Measurements from ENCODE around the gene ARPC2.
A peak's percentile ranks its signal among the peaks of the same experiment; 100 is the strongest.

Gene ARPC2

GRCh38 chr2:218252509-218253231, 35.7 kb downstream of the ARPC2 start:
- no peak for DNase-seq

GRCh38 chr2:218253232-218253625, 36.2 kb downstream of the ARPC2 start:
- no peak for DNase-seq

GRCh38 chr2:218255446-218255845, 38.5 kb downstream of the ARPC2 start:
- no peak for DNase-seq

GRCh38 chr2:218256612-218257350, 39.8 kb downstream of the ARPC2 start:
- no peak for DNase-seq

GRCh38 chr2:218257390-218257981, 40.5 kb downstream of the ARPC2 start:
- DNase-seq, result no peak

- DNase-seq, result peak; percentile 37
Observed at GRCh38 chr2:218259099-218259961, 42.3 kb downstream of the ARPC2 start.

- peak; percentile 40 for DNase-seq
Observed at GRCh38 chr2:218260166-218260565, 43.2 kb downstream of the ARPC2 start.

- peak; percentile 43 for DNase-seq
Observed at GRCh38 chr2:218260742-218261422, 43.9 kb downstream of the ARPC2 start, which contains the start of gene GPBAR1. TSS of gene GPBAR1 (plus strand) at chr2:218261015. CDS start at chr2:218262725, 1,710 bp downstream.

GRCh38 chr2:218261423-218262236, 44.6 kb downstream of the ARPC2 start:
- DNase-seq, result peak; percentile 25

- no peak for DNase-seq
Observed at GRCh38 chr2:218262237-218262600, 45.2 kb downstream of the ARPC2 start.

- no peak for DNase-seq
Observed at GRCh38 chr2:218262631-218263586, 45.9 kb downstream of the ARPC2 start.

- no peak for DNase-seq
Observed at GRCh38 chr2:218263817-218264641, 47.0 kb downstream of the ARPC2 start.

- DNase-seq, result no peak
Observed at GRCh38 chr2:218264773-218265561, 48.0 kb downstream of the ARPC2 start.

- no peak for DNase-seq
Observed at GRCh38 chr2:218265626-218266025, 48.6 kb downstream of the ARPC2 start.

GRCh38 chr2:218266316-218266979, 49.5 kb downstream of the ARPC2 start:
- DNase-seq, result no peak

GRCh38 chr2:218267259-218267658, 50.3 kb downstream of the ARPC2 start:
- no peak for DNase-seq
